ENCODE measurements around the gene MYBBP1A. TPM values are rescaled to one million over a fixed set of nuclear protein-coding genes. Genes with fewer than 3 reads are reported as not detected.

Gene MYBBP1A
- total RNA-seq, 1 donor from 2014 or later, result 42.9 TPM

DNA sequence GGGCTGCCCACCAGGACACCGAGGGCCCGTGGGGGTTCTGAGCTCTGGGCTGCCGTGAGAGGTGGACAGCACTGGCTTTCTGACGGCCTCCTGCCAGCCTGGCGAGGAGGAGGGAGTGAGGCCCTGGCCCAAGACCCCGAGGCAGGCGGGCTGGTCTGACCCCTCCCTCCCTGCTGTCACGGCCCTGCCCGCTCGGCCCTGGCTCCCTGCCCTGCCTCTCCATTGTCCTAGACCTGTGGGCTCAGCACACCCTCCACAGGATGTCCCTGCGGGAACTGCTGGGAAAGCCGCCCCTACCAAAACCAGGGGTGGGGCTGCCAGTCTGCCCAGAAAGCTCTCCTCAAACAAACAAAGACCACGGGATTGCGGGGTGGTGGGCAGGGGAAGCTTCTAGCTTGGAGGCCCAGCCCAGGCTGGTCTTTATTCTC, 35.8 kb downstream of the MYBBP1A start:
- ATAC-seq, result peak; percentile 54

DNA sequence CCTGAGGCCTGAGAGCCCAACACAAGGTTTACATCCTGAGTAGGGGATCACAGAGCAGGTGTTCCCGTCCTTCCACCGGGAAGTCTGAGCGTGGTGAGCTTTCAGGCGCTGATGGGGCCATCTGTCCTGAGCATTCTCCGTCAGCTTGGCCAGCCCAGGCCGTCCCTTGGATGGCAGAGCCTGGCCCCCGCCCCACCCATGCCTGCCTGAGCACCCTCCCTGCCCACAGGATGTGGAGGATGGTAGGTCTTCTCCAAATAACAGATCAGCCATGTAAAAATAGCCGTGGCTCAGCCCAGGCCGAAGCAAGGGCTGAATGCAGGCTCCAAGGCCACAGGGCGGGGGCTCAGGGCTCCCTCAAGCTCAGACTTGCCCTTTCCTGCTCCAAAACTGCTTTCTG, 36.3 kb downstream of the MYBBP1A start:
- ATAC-seq, result peak; percentile 2

DNA sequence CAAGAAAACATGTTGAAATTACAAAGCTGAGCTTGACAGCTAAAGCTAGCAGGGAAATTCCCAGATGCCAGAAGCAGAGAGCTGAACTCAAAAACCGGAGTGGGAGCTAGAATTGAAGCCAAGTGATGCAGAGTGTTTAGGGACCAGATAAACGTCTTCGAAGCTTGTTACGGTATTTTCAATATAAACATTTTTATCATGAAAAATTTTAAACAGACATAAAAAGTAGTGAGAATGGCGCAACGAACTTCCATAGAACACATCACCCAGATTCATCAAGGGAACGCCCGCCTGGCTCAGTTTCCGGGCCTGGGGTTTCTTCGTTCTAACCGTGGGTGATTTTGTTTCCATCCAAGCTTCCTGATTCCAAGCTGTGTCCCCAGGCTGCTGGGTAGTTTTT, 38.4 kb downstream of the MYBBP1A start:
- ATAC-seq, result no peak

DNA sequence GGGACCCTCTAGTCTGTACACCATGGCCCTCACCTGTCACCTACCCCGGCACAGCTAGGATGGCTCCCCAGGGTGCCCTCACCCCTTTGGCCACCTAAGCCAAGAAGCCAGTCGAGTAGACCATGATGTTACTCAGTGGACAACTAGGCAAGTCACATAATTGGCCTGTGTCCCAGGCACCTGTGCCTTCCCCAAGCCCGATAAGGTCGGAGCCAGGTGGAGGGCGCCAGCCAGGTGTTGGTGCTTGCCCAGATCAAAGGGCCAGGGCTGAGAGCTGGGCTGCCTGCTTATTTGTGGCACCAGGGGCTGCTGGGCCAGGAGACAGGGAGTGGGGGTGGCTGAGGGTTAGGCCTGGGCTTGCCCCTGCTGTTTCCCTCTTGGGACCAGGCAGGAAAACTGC, 39.7 kb downstream of the MYBBP1A start:
- peak; percentile 6 for ATAC-seq

DNA sequence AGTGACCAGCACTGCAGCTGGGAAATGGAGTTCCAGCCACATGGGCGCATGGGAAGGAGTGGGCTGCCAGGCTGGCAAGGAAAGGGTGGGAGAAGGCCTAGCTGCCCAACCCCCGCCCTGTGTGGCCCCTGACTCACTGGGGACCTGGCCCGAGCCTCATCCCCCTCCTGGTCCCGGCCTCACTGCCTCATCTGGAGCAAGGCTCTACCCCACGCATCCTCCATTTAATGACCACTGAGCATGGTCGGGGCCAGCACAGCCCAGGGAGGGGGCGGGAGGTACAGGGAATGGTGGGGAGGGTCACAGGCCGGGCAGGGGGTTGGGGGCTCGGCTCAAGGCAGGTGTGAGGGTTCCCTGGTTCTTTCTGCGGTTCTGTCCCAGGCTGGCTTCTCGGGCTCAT, 40.4 kb downstream of the MYBBP1A start:
- ATAC-seq, result no peak

DNA sequence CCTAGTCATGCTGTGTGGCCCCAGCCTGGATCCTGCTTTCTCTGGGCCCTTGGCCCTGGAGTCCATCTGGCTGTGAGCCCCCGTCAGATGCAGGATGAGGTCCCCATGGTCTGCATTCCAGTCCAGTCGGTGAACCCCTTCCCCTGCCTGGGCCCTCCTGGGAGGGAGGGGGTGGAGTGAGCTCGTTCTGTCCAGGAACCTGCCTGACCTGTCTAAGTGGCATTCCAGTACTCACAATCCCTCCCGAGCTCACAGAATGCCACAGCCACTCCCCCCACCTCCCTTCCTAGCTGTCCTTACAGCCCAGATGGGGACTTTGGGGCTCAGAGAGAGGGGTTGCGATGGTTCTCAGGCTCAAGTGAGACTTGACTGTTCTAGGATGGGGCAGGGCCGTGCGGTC, 41.0 kb downstream of the MYBBP1A start:
- ATAC-seq, result peak; percentile 59

DNA sequence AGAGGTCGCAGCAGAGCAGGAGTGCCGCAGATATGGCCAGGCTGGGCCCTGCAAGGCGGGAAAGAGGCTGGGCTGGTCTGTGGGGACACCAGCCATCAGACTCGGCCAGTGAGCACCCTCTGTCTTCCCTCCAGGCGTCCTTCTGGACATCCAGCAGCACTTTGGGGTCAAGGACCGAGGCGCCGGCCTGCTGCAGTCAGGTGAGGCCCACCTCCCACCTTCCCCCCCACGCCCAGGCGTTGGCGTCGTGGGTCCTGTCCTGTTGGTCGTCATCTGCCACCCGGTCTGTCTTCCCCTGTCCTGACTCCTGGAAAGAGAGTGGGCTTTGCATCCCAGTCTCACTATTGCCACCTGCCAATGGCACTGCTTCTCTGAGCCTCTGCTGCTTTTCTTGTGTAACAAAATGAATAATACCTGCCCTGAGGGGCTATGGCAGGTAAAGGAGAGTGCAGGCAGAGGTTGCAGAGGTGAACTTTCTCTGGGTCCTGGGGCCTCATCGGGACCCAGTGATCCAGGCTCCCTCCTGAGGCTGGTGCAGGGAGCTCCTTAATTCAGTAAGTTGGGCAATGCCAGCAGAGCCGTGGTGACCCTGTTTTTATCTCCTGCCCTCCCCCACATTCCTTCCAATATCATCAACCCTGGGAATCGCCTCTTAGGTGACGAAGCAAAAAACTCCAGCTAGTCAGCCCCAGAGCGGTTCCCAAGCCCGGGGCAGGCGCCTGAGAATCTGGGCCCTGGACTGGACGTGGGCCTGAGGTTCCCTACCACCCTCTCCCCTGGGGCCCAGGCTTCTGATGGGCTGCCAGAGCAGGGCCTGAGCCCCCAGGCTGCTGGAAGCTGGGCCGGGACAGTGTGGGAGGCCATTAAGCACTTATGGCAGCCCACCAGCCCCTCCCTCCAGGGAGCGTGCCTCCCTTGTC, 41.8 kb downstream of the MYBBP1A start:
- no peak for ATAC-seq

DNA sequence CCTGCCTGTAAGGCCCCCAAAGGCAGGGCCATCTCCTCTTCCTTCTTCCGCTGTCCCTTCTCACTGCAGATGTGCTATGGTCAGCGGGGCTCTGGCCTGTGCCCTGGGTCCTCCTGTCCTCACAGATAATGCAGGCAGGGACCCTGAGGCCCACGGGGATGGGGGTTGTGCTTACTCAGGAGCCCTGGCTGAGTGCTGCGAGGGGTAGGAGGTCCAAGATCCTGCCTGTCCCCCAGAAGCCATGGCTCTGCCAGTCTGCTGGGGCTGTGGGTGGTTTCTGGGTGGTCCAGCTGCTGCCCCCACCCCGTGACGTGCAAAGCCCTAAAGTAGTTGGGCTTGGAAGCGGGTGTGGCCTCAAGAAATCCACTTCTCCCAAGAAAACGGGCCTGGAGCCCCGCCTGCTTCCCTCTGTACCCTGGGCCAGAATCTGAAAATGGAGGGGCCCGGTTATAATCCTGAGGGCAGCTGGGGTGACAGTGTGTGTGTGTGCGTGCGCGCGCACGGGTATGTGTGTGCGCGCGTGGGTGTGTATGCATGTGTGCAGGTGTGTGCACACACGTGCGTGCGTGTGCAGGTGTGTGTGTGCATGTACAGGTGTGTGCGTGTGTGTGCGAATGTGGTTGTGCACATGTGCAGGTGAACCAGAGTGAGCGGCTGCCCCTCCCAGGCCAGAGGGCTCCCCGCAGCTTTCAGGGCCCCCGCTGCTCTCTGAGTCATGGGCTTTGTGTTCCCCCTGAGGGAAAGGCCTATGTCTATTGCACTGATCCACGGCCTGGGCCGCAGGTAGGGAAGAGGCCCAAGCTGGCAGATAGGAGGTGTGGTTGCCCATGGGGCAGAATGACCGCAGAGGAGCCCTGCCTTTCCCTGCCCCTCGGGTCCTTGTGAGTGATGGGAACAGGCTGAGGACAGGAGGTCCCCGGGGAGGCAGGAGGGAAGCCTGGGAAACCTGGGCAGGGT, 42.8 kb downstream of the MYBBP1A start:
- no peak for ATAC-seq

DNA sequence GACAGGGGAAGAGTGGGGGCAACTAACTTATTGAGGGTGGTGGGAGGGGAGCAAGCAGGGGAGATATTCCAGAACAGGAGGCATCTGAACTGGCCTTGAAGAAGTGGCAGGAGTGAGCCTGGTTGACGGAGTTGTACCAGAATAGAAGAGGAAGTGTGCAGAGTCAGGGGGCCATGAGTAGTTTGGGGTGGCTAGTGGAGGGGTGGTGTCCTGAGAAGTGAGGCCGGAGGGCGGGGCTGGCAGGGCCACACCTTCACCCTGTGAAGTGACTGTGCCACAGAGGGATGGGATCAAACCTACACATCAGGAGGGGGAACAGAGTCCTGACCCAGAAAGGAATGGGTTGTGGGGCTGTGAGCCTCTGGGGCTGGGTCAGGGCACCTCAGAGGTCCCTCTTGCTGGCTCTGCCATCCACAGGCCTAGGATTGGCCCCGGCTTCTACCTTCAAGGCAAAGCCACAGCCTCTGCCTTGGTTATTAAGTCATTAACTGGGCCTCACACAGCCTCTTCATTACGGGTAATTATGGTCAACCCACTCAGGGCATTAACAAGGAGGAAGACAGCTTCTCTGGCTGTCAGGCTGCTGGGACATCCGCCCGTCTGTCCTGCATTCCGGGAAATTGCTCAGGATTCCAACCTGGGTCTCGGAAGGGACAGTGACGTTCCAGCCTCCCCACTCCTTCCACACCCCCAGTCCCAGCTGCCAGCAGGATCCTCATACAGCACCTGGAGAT, 43.8 kb downstream of the MYBBP1A start:
- no peak for ATAC-seq

DNA sequence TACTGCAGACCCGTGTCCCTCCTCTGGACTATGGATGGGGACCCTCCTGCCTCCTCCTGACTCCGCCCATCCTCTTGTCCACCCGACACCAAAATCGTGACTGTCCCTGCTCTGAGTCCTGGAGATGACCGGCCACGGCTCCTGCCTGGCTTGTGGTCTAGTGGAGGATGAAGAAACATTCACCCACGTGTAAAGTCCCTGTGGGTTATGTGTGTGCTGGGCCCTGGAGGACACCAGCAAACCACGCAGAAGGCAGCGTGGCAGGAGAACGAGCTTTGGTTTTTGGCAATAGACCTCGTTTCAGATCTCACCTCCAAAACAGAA, 44.6 kb downstream of the MYBBP1A start:
- no peak for ATAC-seq

DNA sequence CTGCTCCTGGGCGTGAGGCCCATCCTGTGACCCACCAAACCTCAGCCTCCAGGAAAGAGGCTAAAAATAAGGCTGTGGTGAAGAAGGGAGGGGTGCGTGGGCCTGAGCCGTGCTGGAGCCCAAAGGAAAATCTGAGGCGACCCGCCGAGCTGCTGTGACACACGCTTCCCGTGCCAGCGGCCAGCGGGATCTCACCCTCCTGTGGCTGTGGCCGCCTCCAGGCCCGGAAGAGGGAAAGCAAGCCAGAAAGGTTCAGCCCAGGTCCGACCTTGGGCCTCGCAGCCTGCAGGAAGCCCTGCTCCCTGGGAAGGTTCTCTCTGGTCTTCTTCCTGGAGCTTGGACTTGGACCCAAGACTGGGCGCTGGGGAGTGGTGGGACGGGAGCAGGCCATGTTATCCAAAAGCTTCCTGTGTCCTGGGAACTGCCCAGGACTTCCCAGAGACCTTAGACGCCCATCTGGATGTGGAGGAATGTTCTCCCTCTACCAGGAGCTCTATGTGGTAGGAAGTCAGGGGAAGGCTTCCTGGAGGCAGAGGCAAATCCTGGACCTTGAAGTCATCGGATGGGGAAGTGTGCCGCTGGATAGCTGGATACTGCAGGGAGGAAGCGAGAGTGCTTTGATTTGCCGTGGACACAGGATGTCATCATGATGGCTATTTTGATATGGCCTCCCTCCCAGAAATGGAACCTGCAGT, 45.1 kb downstream of the MYBBP1A start:
- no peak for ATAC-seq

DNA sequence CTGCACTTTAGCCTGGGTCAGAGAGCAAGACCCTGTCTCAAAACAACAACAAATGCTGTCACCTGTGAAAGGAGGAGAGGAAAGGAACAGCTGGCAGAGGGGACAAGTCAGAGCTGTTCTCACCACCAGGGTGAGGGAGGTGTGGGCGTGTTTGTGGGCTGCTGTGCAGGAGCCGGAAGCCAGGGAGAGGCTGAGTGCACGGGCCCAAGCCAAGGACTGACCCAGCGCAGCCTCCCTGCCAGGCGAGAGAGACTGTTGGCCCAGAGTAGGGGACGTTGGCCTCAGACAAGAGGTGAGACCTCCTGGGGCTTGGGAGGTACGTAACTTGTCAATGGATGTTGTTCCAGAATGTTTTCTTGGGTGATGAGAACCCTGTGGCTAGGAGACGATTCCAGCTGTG, 45.8 kb downstream of the MYBBP1A start:
- ATAC-seq, result no peak

DNA sequence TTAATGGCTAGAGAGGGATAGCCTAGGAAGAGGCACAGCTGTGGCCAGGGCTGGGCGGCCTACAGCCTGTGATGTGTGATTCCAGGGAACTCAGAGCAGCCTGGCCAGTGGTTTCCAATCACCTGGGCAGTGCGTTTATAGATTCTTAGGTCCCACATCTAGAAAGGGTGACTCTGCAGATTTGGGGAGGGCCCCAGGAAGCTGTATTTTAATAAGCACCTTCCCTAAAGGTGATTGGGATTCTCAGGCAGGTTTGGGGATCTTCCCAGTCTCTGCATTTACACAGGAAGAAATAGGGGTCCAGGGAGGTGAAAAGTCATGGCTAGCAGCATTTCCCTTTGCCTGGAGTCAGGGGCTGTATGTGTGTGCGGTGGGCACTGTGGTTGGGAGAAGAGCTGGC, 47.0 kb downstream of the MYBBP1A start:
- ATAC-seq, result no peak

DNA sequence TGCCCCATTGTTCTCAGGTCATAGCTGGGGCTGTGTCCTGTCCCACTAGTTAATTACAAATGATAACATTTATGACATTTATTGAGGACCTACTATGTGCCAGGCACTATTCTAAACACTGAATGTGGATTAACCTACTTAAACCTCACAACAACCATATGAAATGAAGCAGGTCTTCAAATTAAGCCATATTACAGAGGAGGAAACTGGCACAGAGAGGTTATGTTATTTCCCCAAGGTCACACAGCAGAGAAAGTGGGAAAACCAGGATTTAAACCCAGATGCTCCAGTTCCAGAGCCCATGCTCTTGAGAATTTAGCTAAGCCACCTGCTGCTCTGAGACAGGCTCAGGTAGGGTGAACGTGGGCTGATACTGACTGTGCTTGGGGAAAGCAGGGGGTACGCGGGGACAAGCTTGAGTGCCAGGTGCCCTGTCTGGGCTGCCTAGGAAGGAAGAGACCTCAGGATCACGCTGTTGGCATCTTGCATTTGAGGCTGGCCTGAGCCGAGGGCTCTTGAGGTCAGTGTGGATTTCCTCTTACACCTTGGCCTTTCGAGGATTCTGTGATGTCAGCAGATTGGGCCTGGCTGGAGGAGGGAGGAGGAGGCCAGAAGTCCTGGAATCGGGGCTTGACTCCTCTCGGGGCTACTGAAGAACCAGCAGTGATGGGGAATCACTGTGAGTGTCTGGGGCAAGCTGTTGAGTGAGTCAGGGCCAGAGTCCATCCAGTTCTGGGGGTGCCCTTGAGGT, 47.6 kb downstream of the MYBBP1A start:
- no peak for ATAC-seq

DNA sequence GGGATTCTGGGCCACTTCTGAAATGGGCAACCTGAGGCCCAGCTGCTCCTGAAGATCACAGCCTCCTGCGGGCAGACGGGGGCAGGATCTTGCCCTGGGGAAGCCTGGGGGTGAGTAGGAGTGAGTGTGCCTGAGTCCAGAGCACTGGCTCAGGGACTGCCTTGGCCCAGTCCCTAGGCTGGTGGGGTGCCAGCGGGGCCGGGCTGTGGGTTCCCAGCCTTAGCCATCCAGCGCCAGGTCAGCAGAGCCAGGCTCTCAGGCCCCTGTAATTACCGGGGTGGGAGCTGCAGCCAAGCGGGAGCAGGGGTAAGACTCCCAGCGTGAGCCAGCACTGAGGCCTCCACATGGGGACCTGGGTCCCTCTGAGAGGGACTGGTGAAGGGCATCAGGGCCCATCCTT, 48.3 kb downstream of the MYBBP1A start:
- ATAC-seq, result no peak

DNA sequence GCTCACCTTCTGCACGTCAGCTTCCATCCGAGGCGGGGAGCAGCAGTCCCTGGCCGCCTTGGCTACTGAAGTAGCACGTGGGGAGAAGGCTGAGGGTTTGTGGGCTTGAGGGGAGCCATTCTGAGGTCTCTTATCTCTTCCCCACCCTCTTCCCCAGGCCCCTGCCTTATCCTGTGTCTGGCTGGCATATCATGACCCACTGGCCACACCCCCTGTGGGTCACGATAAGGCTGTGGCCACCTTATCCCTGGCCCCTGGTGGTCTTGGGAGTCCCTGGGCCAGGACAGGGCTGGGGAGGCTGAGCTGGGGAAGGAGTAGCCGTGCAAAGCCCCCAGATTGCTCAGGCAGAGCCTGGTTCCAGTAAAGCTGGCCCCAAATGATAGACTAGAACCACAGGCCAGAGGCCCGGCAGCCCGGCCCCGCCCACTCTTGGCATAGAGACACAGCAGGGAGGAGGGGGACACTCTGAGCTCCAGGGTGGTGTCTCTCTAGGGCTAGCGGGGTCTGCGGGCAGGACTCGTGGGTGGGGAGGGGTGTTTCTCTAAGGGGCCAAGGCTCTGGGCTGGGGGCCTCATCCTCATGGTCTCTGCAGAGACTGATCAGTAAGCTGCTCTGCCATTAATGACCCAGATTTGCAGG, 48.9 kb downstream of the MYBBP1A start:
- no peak for ATAC-seq

DNA sequence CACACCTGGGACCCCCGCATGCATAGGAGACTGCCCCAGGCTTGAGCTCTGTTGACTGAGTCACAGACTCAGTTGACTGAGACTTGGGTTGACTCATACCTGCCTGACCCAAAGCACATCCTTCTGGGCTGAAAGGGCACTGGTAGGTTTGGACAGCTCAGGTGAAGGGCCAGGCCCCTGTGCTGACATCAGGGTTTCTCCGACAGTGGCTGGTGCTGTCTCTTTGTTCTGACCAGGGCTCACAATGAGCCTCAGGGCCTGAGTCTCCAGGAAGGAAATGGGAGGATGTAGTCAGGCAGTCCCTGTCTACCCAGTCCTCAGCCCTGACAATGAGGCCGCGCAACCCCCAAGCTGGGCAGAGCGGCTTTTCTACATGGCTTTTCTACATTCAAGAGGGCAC, 50.0 kb downstream of the MYBBP1A start:
- peak; percentile 59 for ATAC-seq

DNA sequence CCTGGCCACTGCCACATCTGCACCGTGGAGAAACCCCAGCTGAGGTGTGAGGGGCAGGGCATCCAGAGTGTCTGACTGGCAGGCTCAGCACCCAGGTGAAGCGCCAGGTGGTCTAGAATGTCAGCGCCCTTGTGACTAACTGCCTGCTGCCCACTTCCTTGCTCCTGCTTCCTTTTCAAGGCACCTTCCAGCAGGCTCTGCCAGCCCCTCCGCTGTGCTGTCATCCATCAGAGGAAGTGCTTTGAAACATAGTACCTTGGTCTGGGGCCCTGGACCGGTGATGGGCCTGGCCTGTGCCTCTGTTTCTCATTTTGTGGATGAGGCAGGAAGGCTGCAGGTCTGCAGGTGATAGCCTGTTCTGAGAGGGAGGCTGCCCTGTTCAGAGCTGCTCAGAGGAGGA, 51.0 kb downstream of the MYBBP1A start:
- ATAC-seq, result peak; percentile 34

DNA sequence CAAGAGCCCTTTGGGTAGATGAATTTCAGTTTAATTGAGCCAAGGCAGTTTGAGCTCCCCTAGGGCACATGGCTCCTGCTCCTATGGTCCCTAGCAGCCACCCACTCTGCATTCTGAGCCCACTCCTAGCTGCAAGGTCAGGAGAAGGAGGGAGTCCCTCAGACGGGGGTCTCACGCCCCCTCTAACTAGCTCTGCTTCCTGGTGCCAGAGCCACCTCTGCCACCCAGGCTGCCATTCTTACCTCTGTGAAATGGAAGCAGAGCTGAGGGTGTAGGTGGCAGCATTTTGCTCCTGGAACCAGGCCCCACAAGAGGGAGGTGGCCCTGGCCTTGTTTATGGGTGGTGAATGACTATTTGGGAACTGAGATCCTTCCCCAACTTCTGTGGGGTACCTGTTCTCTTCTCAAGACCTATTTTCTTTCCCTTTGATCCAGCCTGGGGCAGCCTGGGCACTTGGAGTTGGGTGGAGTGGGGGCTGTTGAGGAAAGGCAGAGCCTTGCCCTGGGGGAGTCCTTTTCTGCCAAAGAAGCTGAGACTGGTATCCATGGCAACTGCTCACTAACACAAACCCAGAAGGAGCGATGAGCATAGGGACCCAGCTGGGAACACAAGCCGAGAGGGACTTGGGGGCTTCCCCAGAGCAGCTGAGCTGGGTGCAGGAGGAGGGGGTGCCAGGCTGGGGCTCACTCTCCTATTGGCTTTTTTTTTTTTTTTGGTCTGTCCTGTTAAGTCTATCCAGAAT, 51.7 kb downstream of the MYBBP1A start:
- no peak for ATAC-seq

DNA sequence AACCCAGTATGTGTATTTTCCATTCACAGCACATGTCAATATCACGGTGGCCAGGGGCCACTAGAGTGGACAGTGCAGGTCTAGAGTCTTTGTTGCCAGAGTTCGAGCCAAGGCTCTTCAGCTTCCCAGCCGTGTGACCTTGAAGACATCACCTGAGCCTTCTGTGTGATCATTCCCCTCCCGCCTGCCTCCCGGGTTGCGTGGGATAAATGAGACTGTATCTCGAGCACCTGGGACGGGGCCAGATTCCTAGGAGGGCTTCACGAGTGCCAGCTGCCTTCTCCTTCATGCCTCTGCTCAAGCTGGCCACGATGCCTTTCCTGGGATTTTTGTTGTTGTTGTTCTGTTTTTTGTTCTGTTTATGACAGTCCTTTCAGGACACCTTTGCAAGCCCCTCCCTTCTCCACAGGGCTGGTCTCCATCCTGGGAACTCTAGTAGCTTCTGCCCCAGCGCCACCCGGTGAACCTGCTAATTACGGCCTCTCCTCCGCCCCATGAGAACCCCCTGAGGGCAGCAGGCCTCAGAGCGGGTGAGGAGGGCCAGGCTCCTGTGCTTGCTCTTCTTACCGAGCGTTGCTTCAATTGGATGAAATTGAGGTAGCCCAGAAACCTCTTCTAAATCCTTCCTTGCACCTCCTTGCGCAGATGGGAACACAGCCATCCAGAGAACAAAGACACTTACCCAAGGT, 52.6 kb downstream of the MYBBP1A start:
- no peak for ATAC-seq

All from esophagus mucosa (tissue), 1 donor.